Measurements from ENCODE around the gene CYB561. TPM values are rescaled to one million over a fixed set of nuclear protein-coding genes. Genes with fewer than 3 reads are reported as not detected.
A peak's percentile ranks its signal among the peaks of the same experiment; 100 is the strongest.

CYB561 gene
- total and polyA plus RNA-seq, 2 of the 4 experiments (the other 2 are of a cell fraction): 2.5 to 3.0 TPM

DNA sequence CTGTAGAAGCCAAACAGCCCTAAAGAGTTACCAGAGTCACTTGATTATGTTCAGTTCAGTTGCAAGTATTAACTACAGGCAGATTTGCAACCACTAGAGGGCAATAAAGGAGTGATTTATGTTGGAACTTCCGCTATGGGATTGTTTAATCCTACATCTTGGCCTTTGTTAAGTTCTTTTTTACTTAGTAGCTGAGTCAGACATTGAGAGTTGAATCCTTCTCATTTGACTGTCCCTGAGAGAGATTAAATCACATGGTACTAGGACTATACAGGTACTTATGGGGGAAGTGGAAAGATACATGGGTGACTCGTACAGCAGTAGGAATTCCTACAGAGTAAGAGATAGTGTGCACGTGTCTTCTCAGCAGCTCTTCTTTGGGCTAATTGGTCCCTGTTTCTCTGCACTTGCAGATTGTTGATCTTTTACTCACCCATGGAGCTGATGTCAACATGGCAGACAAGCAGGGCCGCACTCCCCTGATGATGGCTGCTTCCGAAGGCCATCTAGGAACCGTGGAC, 40.3 kb downstream of the CYB561 start:
- CTCF ChIA-PET: interaction anchor here (0.6 to 2.1 kb wide), 7 partner anchors 11 to 437 kb away, joined by 3 to 14 read pairs (median 3); no protein-coding TSS in a partner anchor
- in situ Hi-C loops (cut with MboI; ENCODE audit: low sequenced_read_pairs): loop anchor here (5.0 kb wide), 1 partner anchor 324 kb away; no protein-coding TSS in a partner anchor
- BruUV-seq (replicated peaks): no TSS peak
- TF ChIP-seq MXI1 (IDR thresholded peaks at IDR 0.05; ENCODE audit: borderline replicate concordance, low read depth, low read length) (no peak), SMC3 (IDR thresholded peaks at IDR 0.05; ENCODE audit: low read depth, low read length) (peak; percentile 44), POLR2A (IDR thresholded peaks at IDR 0.05; ENCODE audit: low read depth, low read length) (no peak), CHD1 (IDR thresholded peaks at IDR 0.05; ENCODE audit: low read depth, low read length) (no peak), BHLHE40 (IDR thresholded peaks at IDR 0.05; ENCODE audit: low read depth, low read length) (0 out of 2 replicates have a peak, but pooled peaks have one; percentile 39), RFX5 (IDR thresholded peaks at IDR 0.05; ENCODE audit: low read depth, low read length) (no peak), RCOR1 (IDR thresholded peaks at IDR 0.05; ENCODE audit: insufficient replicate concordance, low read length) (no peak), CTCF (conservative IDR thresholded peaks at IDR 0.05; ENCODE audit: low read depth, low read length) (peak; percentile 64), CEBPB (IDR thresholded peaks at IDR 0.05; ENCODE audit: low read depth, low read length) (no peak), MAFK (IDR thresholded peaks at IDR 0.05; ENCODE audit: low read depth, low read length) (peak; percentile 18; the same call in 1 of the 2 replicates), RAD21 (IDR thresholded peaks at IDR 0.05; ENCODE audit: low read length) (peak; percentile 38), MAZ (IDR thresholded peaks at IDR 0.05; ENCODE audit: borderline replicate concordance, low read depth, low read length) (no peak), FOS (IDR thresholded peaks at IDR 0.05; ENCODE audit: low read depth, low read length) (0 out of 2 replicates have a peak, but pooled peaks have one; percentile 11)
- TF ChIP-seq, protein P1, sequence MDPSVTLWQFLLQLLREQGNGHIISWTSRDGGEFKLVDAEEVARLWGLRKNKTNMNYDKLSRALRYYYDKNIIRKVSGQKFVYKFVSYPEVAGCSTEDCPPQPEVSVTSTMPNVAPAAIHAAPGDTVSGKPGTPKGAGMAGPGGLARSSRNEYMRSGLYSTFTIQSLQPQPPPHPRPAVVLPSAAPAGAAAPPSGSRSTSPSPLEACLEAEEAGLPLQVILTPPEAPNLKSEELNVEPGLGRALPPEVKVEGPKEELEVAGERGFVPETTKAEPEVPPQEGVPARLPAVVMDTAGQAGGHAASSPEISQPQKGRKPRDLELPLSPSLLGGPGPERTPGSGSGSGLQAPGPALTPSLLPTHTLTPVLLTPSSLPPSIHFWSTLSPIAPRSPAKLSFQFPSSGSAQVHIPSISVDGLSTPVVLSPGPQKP (IDR thresholded peaks at IDR 0.05; ENCODE audit: borderline replicate concordance, low read depth, low read length): no peak
- TF ChIP-seq, protein P2, sequence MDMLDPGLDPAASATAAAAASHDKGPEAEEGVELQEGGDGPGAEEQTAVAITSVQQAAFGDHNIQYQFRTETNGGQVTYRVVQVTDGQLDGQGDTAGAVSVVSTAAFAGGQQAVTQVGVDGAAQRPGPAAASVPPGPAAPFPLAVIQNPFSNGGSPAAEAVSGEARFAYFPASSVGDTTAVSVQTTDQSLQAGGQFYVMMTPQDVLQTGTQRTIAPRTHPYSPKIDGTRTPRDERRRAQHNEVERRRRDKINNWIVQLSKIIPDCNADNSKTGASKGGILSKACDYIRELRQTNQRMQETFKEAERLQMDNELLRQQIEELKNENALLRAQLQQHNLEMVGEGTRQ (IDR thresholded peaks at IDR 0.05; ENCODE audit: low read depth, low read length): no peak

More for the DNA sequence above, 40.3 kb downstream of the CYB561 start:
- Histone ChIP-seq H3K18ac (ENCODE audit: low read depth, low read length) (no peak overlapping the region), H3K4me1 (ENCODE audit: control insufficient read depth, insufficient read depth, low read length) (peaks cover 13% of the 10 kb centered on the region), H2AFZ (replicated peaks; ENCODE audit: low read length, poor library complexity) (no peak overlapping the region), H2AK9ac (replicated peaks; ENCODE audit: low read depth, low read length, poor library complexity) (no peak overlapping the region), H4K8ac (ENCODE audit: low read depth in 2 of 2, low read length in 2 of 2) (no peak overlapping the region), H3K4ac (ENCODE audit: low read depth, low read length) (peak overlapping the region; percentile 30; the same call in 1 of the 2 replicates), H3K27ac (ENCODE audit: insufficient read depth, low read length) (no peak overlapping the region), H2BK120ac (ENCODE audit: low read depth, low read length) (peak overlapping the region; percentile 21; the same call in 1 of the 2 replicates), H3K14ac (replicated peaks; ENCODE audit: low read depth, low read length) (no peak overlapping the region), H4K5ac (ENCODE audit: low read depth, low read length) (no peak overlapping the region), H3K9me3 (ENCODE audit: control insufficient read depth, insufficient read depth, low read length) (no peaks in the 10 kb centered on the region), H3K4me3 (ENCODE audit: insufficient read depth, low read depth, low read length) (no peak overlapping the region), H3K9ac (ENCODE audit: low read depth, low read length) (no peak overlapping the region), H2AK5ac (ENCODE audit: low read depth, low read length) (peak overlapping the region; percentile 56; the same call in 1 of the 2 replicates), H2BK5ac (ENCODE audit: low read depth, low read length, poor library complexity, severe bottlenecking) (peak overlapping the region; percentile 1), H3K36me3 (ENCODE audit: control insufficient read depth, insufficient read depth, low read length) (peaks cover 19% of the 10 kb centered on the region), H2BK20ac (ENCODE audit: low read depth, low read length) (no peak overlapping the region), H3K56ac (ENCODE audit: extremely low read depth, insufficient read depth, low read length) (no peak overlapping the region), H3K79me1 (ENCODE audit: low read depth in 1 of 2, low read length in 2 of 2) (peaks cover 3 to 25% of the 10 kb centered on the region in 2 experiments; a peak in 3 of 4 replicates), H3K23ac (ENCODE audit: low read depth, low read length) (no peak overlapping the region), H3K4me2 (ENCODE audit: low read depth, low read length) (no peak overlapping the region), H4K20me1 (ENCODE audit: insufficient read depth, low read length) (0 out of 2 replicates have a peak, but pooled peaks cover 4% of the 10 kb centered on the region), H4K91ac (ENCODE audit: insufficient read depth, low read depth, low read length) (no peak overlapping the region), H2BK15ac (ENCODE audit: low read depth, low read length) (peak overlapping the region; percentile 38; the same call in 1 of the 3 replicates), H3K9me1 (ENCODE audit: insufficient read depth, low read length) (peaks cover 15% of the 10 kb centered on the region), H3K27me3 (ENCODE audit: control insufficient read depth, insufficient read depth, low read length) (no peaks in the 10 kb centered on the region)
- dilution Hi-C loops (cut with HindIII; ENCODE audit: low sequenced_read_pairs, unreplicated experiment) (no loop called here), intact Hi-C loops (cut with micrococcal nuclease) (loop anchor here (1.0 to 10.0 kb wide), 5 partner anchors 308 to 851 kb away; no protein-coding TSS in a partner anchor)
- 82% methylated on average over 4 of the region's 6 CpGs; no CpG with 5 or more reads in 1 of the 2 experiments for WGBS, 2 experiments (ENCODE audit: extremely low coverage in 2 of 2, insufficient read length in 1 of 2)
- peak; percentile 92 for DNase-seq
- POLR2A ChIA-PET (ENCODE audit: unreplicated experiment): no interaction called here
- ATAC-seq (ENCODE audit: low read depth): peak; percentile 30

All from IMR-90 (cell line).